Measurements from ENCODE around the gene DRD1. TPM values are rescaled to one million over a fixed set of nuclear protein-coding genes. Genes with fewer than 3 reads are reported as not detected.

Gene DRD1
- total RNA-seq, 1 donor from 2014 or later: 0.62 TPM

- Histone ChIP-seq H3K27ac (no peak overlapping the region), H3K4me1 (no peaks in the 10 kb centered on the region), H3K9me3 (no peaks in the 10 kb centered on the region), H3K27me3 (ENCODE audit: low read depth) (no peaks in the 10 kb centered on the region), H3K4me3 (no peak overlapping the region), H3K36me3 (peaks cover 9% of the 10 kb centered on the region)
- ATAC-seq (no peak), DNase-seq (no peak)
- TF ChIP-seq CTCF (IDR thresholded peaks at IDR 0.05): no peak
- intact Hi-C loops (cut with DNase I): no loop called here
Observed at GRCh38 chr5:175487514-175488222, 43.7 kb upstream of the DRD1 start.

- TF ChIP-seq CTCF (IDR thresholded peaks at IDR 0.05): no peak
- intact Hi-C loops (cut with DNase I): no loop called here
- DNase-seq (no peak), ATAC-seq (no peak)
- H3K27me3 ChIP-seq (ENCODE audit: low read depth): no peaks in the 10 kb centered on the region
- H3K36me3 ChIP-seq: no peaks in the 10 kb centered on the region
- H3K27ac ChIP-seq: no peak overlapping the region
- H3K4me1 ChIP-seq: no peaks in the 10 kb centered on the region
- H3K4me3 ChIP-seq: no peak overlapping the region
- H3K9me3 ChIP-seq: no peaks in the 10 kb centered on the region
Observed at GRCh38 chr5:175485631-175486030, 41.6 kb upstream of the DRD1 start.

- peaks cover 4% of the 10 kb centered on the region for H3K4me1 ChIP-seq
- DNase-seq (no peak), ATAC-seq (no peak)
- H3K27ac ChIP-seq: no peak overlapping the region
- no peak overlapping the region for H3K4me3 ChIP-seq
- H3K36me3 ChIP-seq: no peaks in the 10 kb centered on the region
- no peaks in the 10 kb centered on the region for H3K27me3 ChIP-seq (ENCODE audit: low read depth)
- TF ChIP-seq CTCF (IDR thresholded peaks at IDR 0.05): no peak
- intact Hi-C loops (cut with DNase I): no loop called here
- H3K9me3 ChIP-seq: no peaks in the 10 kb centered on the region
Observed at GRCh38 chr5:175484829-175485228, 40.8 kb upstream of the DRD1 start.

- ATAC-seq (peak in 1 of 2 donors; percentile 36), DNase-seq (no peak)
- no peaks in the 10 kb centered on the region for H3K9me3 ChIP-seq
- no peak overlapping the region for H3K4me3 ChIP-seq
- H3K27me3 ChIP-seq (ENCODE audit: low read depth): no peaks in the 10 kb centered on the region
- no peak for TF ChIP-seq CTCF (IDR thresholded peaks at IDR 0.05)
- H3K4me1 ChIP-seq: peaks cover 9% of the 10 kb centered on the region
- no peak overlapping the region for H3K27ac ChIP-seq
- intact Hi-C loops (cut with DNase I): no loop called here
- no peaks in the 10 kb centered on the region for H3K36me3 ChIP-seq
Observed at GRCh38 chr5:175484322-175484721, 40.3 kb upstream of the DRD1 start.

- intact Hi-C loops (cut with DNase I): no loop called here
- Histone ChIP-seq H3K4me1 (peaks cover 10% of the 10 kb centered on the region), H3K27ac (no peak overlapping the region), H3K36me3 (no peaks in the 10 kb centered on the region), H3K27me3 (ENCODE audit: low read depth) (no peaks in the 10 kb centered on the region), H3K9me3 (no peaks in the 10 kb centered on the region), H3K4me3 (no peak overlapping the region)
- DNase-seq (no peak), ATAC-seq (no peak)
- no peak for TF ChIP-seq CTCF (IDR thresholded peaks at IDR 0.05)
Observed at GRCh38 chr5:175483337-175483736, 39.4 kb upstream of the DRD1 start.

All from lower lobe of right lung (tissue), 2 donors.